PC-9 (cell line): ENCODE measurements around the gene TMEM164. TPM values are rescaled to one million over a fixed set of nuclear protein-coding genes. Genes with fewer than 3 reads are reported as not detected.

ENCODE experiments used
- BruUV-seq: library from RNA; stranded (reverse); fragments of 400-500 nt; replicated peaks from 2 replicates; lab custom pipeline; 2021; lab: Mats Ljungman, UMichigan
- CTCF ChIA-PET: fragments of 300-600 bp; sonication (Branson Sonifier 250); formaldehyde crosslinking; loops from one replicate; lab custom pipeline; 2022; ENCODE audit warnings: antibody characterized with exemption; lab: Charles Lee
- POLR2A ChIA-PET: fragments of 300-600 bp; sonication (Branson Sonifier 250); formaldehyde crosslinking; loops from one replicate; lab custom pipeline; 2022; ENCODE audit warnings: antibody characterized with exemption; ENCODE audit not compliant: unreplicated experiment; lab: Charles Lee
- DNase-seq, 2 experiments: peaks; one replicate each; pipeline versions ENCODE4 v3.0.0 to v3.0.0-alpha.2; 2015 to 2022; ENCODE audit warnings: mixed read lengths in 1 of 2
- H2AFZ ChIP-seq: fragments of 200-600 bp; sonication (generic); 2 replicates; pipeline ENCODE4 v1.8.1; 2017; ENCODE audit warnings: antibody characterized with exemption
- H3F3A ChIP-seq: fragments of 200-600 bp; sonication (generic); 2 replicates; pipeline ENCODE4 v1.8.1; 2017; ENCODE audit warnings: antibody characterized with exemption, mild to moderate bottlenecking, low read depth; ENCODE audit not compliant: insufficient read depth
- H3K27ac ChIP-seq: fragments of 200-600 bp; sonication (generic); 2 replicates; pipeline ENCODE4 v1.6.1; 2016; ENCODE audit warnings: mixed run types
- H3K27me3 ChIP-seq: fragments of 200-600 bp; sonication (generic); 2 replicates; pipeline ENCODE4 v1.6.1; 2016; ENCODE audit warnings: low read depth, mixed run types; ENCODE audit not compliant: insufficient read depth
- H3K36me3 ChIP-seq: fragments of 200-600 bp; sonication (generic); 2 replicates; pipeline ENCODE4 v1.6.1; 2016; ENCODE audit warnings: low read depth, mixed run types
- H3K4me1 ChIP-seq: fragments of 200-600 bp; sonication (generic); replicated peaks from 2 replicates; pipeline ENCODE4 v1.6.1; 2016; ENCODE audit warnings: mixed run types; ENCODE audit not compliant: insufficient read depth
- H3K4me2 ChIP-seq: fragments of 200-600 bp; sonication (generic); 2 replicates; pipeline ENCODE4 v1.6.1; 2017; ENCODE audit warnings: mixed run types
- H3K4me3 ChIP-seq: fragments of 200-600 bp; sonication (generic); 2 replicates; pipeline ENCODE4 v1.6.1; 2016; ENCODE audit warnings: mixed run types
- H3K79me2 ChIP-seq: fragments of 200-600 bp; sonication (generic); 2 replicates; pipeline ENCODE4 v1.6.1; 2017; ENCODE audit warnings: low read depth, mixed run types
- H3K9me2 ChIP-seq: fragments of 200-600 bp; sonication (generic); 2 replicates; pipeline ENCODE4 v1.8.1; 2017; ENCODE audit warnings: mild to moderate bottlenecking; ENCODE audit not compliant: insufficient read depth
- H3K9me3 ChIP-seq: fragments of 200-600 bp; sonication (generic); 2 replicates; pipeline ENCODE4 v1.8.1; 2016; ENCODE audit warnings: low read depth; ENCODE audit not compliant: insufficient read depth
- H4K20me1 ChIP-seq: fragments of 200-600 bp; sonication (generic); 2 replicates; pipeline ENCODE4 v1.8.1; 2017; ENCODE audit not compliant: insufficient read depth
- EZH2 ChIP-seq: fragments of 200-600 bp; sonication (generic); IDR thresholded peaks from 2 replicates; pipeline ENCODE4 v1.8.0; 2017; ENCODE audit warnings: antibody characterized with exemption, low read depth
- intact Hi-C: fragments of 100-400 bp; cut with micrococcal nuclease; formaldehyde crosslinking; loops from one replicate; pipeline ENCODE4 v1.10.0; 2022; ENCODE audit not compliant: unreplicated experiment
- total RNA-seq: library from RNA; stranded (reverse); gene quantifications from 2 replicates; pipeline ENCODE4 v1.2.3, GENCODE V29; 2021
- TF ChIP-seq, protein P1 (sequence below): fragments of 200-600 bp; sonication (generic); conservative IDR thresholded peaks from 2 replicates; pipeline ENCODE4 v1.6.1; 2017; ENCODE audit warnings: mixed run types, antibody characterized with exemption, mild to moderate bottlenecking, moderate library complexity

TMEM164 gene
- total RNA-seq, 1 experiment from 2014 or later: 44.5 TPM

DNA sequence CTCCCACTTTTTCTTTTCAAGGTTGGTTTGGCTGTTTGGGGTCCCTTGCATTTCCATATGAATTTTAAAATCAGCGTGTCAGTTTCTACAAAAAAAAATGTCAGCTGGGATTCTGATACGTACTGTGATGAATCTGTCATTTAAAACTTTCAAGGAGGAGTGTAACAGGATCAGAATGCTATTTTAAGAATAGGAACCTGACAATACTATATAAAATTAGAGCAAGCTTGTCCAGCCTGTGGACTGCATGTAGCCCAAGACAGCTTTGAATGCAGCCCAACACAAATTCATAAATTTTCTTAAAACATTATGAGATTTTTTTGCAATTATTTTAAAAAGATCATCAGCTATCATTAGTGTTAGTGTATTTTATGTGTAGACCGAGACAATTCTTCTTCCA, 56.5 kb downstream of the TMEM164 start:
- Histone ChIP-seq H3K9me2 (no peaks in the 10 kb centered on the region), H3K27me3 (no peaks in the 10 kb centered on the region), H3K9me3 (no peaks in the 10 kb centered on the region), H3K36me3 (no peaks in the 10 kb centered on the region), H3K4me2 (no peak overlapping the region), H3K4me3 (no peak overlapping the region), H3K79me2 (peaks cover 27% of the 10 kb centered on the region; the same call in 1 of the 2 replicates), H3F3A (no peaks in the 10 kb centered on the region), H3K4me1 (no peaks in the 10 kb centered on the region), H4K20me1 (no peaks in the 10 kb centered on the region), H3K27ac (no peak overlapping the region), H2AFZ (no peak overlapping the region)
- intact Hi-C loops: no loop called here
- CTCF ChIA-PET: no interaction called here
- BruUV-seq: no TSS peak
- DNase-seq: no peak
- POLR2A ChIA-PET: interaction anchor here (0.6 kb wide), 1 partner anchor 28 kb away, joined by 6 read pairs; no protein-coding TSS in a partner anchor
- TF ChIP-seq, protein P1, sequence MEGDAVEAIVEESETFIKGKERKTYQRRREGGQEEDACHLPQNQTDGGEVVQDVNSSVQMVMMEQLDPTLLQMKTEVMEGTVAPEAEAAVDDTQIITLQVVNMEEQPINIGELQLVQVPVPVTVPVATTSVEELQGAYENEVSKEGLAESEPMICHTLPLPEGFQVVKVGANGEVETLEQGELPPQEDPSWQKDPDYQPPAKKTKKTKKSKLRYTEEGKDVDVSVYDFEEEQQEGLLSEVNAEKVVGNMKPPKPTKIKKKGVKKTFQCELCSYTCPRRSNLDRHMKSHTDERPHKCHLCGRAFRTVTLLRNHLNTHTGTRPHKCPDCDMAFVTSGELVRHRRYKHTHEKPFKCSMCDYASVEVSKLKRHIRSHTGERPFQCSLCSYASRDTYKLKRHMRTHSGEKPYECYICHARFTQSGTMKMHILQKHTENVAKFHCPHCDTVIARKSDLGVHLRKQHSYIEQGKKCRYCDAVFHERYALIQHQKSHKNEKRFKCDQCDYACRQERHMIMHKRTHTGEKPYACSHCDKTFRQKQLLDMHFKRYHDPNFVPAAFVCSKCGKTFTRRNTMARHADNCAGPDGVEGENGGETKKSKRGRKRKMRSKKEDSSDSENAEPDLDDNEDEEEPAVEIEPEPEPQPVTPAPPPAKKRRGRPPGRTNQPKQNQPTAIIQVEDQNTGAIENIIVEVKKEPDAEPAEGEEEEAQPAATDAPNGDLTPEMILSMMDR: no peak
- TF ChIP-seq EZH2: no peak

DNA sequence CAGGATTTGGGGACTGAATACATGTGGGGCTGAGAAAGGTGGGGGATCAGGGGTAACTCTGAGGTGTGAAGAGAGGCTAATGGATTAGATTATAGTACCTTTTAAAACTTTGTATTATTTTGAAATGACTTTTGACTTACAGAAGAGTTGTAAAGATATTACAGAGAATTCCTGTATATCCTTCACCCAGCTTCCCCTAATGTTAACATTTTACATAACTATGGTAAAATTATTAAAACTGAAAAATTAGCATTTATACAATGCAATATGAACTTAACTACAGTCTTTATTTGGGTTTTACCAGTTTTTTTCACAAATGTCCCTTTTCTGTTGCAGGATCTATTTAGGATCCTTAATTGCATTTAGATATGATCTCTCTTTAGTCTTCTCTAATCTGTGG, 57.4 kb downstream of the TMEM164 start:
- Histone ChIP-seq H2AFZ (no peak overlapping the region), H3F3A (no peaks in the 10 kb centered on the region), H3K9me3 (no peaks in the 10 kb centered on the region), H3K79me2 (peaks cover 27% of the 10 kb centered on the region; the same call in 1 of the 2 replicates), H3K4me2 (no peak overlapping the region), H3K4me1 (no peaks in the 10 kb centered on the region), H3K9me2 (no peaks in the 10 kb centered on the region), H4K20me1 (no peaks in the 10 kb centered on the region), H3K36me3 (no peaks in the 10 kb centered on the region), H3K4me3 (no peak overlapping the region), H3K27me3 (no peaks in the 10 kb centered on the region), H3K27ac (no peak overlapping the region)
- TF ChIP-seq, protein P1: no peak
- TF ChIP-seq EZH2: no peak
- no TSS peak for BruUV-seq
- ChIA-PET POLR2A (no interaction called here), CTCF (no interaction called here)
- intact Hi-C loops: no loop called here
- no peak for DNase-seq

DNA sequence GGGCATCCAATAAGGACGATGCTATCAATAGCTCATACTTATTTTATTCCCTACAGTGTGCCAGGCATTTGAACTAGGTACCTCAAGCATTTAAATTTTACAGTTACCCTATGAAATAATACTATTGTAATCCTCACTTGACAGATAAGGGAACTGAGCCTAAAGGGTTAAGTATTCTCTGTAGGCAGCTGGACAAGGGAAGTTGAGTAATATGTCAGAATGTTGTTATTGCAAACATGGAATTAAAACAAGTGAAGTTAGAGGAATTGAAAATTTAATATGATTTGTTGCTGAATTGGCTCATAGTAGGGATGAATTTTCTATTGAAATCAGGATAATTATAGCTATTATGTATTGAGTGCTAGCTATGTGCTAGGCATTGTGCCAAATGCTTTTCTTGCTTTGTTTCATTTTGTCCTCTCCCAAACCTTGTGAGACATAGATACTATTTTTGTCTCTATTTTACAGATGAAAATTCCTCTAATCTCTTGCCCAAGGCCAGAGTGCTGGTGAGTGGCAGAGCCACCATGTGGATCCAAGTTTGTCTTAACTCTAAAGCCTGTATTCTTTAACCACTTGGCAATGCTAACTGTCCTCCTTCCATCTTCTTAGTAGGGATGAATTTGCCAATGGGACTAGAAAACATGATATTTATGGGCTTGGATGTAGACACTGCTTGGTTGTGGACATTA, 58.1 kb downstream of the TMEM164 start:
- intact Hi-C loops: no loop called here
- Histone ChIP-seq H3K36me3 (no peaks in the 10 kb centered on the region), H4K20me1 (no peaks in the 10 kb centered on the region), H3K4me3 (no peak overlapping the region), H3K79me2 (peaks cover 27% of the 10 kb centered on the region; the same call in 1 of the 2 replicates), H3K27ac (no peak overlapping the region), H3K4me1 (no peaks in the 10 kb centered on the region), H3K9me2 (no peaks in the 10 kb centered on the region), H3K4me2 (no peak overlapping the region), H3F3A (no peaks in the 10 kb centered on the region), H3K27me3 (no peaks in the 10 kb centered on the region), H3K9me3 (no peaks in the 10 kb centered on the region), H2AFZ (no peak overlapping the region)
- no TSS peak for BruUV-seq
- ChIA-PET CTCF (no interaction called here), POLR2A (no interaction called here)
- TF ChIP-seq, protein P1: no peak
- TF ChIP-seq EZH2: no peak
- DNase-seq: no peak
